Measurements from ENCODE around the gene ASIC2.

ASIC2 gene

DNA sequence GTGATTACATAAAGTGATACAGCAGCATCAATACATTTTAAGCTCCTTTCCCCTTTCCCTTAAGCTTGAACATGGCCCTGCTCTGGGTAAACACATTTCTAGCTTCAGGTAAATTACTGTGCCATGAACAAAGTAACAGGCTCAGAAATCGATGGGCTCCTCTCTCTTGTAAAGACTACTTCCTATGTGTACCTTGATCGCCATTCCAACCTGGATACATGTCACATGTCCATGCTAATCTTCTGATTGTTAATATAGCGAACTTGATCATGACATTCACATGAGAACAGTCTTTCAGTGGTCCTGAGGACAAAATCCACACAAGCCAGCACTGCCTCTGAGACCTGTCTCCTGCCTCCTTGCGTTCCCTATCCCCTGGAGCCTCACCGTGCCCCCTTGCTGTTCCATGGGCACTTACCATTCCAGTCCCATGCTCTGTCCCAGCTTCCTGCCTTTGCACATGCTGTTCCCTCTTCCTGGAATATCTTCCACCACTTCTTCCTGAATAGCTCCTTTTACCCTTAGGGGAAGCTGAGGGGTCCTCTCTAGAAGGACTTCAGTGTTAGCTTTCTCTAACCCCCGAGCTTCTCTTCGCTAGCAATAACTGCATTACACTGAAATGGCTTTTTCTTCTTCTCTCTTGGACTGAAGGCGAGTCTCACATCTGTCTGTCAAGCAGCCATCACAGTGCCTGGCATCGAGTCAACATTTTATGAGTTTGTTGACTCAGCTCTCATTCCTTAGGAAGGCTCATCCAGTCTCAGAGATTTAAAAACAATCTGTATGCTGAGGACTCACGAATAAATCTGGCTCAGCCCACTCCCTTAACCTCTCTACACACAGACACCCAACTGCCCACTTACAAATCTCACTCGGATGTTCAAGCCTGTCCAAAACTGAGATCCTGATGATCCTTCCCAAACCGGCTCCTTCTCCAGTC, 93.3 kb downstream of the ASIC2 start:
- TF ChIP-seq ZNF354C (tag by site-specific recombination; IDR thresholded peaks at IDR 0.05; ENCODE audit: borderline replicate concordance, low read depth) (no peak), ZNF777 (tag by site-specific recombination; IDR thresholded peaks at IDR 0.05; ENCODE audit: borderline replicate concordance) (no peak), ZNF785 (tag by site-specific recombination; IDR thresholded peaks at IDR 0.05) (no peak), HOXD13 (CRISPR knock-in tag; IDR thresholded peaks at IDR 0.05; ENCODE audit: borderline replicate concordance) (no peak), ZNF157 (tag by site-specific recombination; IDR thresholded peaks at IDR 0.05) (no peak)
- TF ChIP-seq, protein P1, sequence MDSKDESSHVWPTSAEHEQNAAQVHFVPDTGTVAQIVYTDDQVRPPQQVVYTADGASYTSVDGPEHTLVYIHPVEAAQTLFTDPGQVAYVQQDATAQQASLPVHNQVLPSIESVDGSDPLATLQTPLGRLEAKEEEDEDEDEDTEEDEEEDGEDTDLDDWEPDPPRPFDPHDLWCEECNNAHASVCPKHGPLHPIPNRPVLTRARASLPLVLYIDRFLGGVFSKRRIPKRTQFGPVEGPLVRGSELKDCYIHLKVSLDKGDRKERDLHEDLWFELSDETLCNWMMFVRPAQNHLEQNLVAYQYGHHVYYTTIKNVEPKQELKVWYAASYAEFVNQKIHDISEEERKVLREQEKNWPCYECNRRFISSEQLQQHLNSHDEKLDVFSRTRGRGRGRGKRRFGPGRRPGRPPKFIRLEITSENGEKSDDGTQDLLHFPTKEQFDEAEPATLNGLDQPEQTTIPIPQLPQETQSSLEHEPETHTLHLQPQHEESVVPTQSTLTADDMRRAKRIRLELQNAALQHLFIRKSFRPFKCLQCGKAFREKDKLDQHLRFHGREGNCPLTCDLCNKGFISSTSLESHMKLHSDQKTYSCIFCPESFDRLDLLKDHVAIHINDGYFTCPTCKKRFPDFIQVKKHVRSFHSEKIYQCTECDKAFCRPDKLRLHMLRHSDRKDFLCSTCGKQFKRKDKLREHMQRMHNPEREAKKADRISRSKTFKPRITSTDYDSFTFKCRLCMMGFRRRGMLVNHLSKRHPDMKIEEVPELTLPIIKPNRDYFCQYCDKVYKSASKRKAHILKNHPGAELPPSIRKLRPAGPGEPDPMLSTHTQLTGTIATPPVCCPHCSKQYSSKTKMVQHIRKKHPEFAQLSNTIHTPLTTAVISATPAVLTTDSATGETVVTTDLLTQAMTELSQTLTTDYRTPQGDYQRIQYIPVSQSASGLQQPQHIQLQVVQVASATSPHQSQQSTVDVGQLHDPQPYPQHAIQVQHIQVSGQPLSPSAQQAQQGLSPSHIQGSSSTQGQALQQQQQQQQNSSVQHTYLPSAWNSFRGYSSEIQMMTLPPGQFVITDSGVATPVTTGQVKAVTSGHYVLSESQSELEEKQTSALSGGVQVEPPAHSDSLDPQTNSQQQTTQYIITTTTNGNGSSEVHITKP (tag by site-specific recombination; IDR thresholded peaks at IDR 0.05) = 0 out of 2 replicates have a peak, but pooled peaks have one; percentile 17
- TF ChIP-seq, protein P2, sequence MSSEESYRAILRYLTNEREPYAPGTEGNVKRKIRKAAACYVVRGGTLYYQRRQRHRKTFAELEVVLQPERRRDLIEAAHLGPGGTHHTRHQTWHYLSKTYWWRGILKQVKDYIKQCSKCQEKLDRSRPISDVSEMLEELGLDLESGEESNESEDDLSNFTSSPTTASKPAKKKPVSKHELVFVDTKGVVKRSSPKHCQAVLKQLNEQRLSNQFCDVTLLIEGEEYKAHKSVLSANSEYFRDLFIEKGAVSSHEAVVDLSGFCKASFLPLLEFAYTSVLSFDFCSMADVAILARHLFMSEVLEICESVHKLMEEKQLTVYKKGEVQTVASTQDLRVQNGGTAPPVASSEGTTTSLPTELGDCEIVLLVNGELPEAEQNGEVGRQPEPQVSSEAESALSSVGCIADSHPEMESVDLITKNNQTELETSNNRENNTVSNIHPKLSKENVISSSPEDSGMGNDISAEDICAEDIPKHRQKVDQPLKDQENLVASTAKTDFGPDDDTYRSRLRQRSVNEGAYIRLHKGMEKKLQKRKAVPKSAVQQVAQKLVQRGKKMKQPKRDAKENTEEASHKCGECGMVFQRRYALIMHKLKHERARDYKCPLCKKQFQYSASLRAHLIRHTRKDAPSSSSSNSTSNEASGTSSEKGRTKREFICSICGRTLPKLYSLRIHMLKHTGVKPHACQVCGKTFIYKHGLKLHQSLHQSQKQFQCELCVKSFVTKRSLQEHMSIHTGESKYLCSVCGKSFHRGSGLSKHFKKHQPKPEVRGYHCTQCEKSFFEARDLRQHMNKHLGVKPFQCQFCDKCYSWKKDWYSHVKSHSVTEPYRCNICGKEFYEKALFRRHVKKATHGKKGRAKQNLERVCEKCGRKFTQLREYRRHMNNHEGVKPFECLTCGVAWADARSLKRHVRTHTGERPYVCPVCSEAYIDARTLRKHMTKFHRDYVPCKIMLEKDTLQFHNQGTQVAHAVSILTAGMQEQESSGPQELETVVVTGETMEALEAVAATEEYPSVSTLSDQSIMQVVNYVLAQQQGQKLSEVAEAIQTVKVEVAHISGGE (tag by site-specific recombination; conservative IDR thresholded peaks at IDR 0.05; ENCODE audit: low read depth) = no peak
- TF ChIP-seq, protein P3, sequence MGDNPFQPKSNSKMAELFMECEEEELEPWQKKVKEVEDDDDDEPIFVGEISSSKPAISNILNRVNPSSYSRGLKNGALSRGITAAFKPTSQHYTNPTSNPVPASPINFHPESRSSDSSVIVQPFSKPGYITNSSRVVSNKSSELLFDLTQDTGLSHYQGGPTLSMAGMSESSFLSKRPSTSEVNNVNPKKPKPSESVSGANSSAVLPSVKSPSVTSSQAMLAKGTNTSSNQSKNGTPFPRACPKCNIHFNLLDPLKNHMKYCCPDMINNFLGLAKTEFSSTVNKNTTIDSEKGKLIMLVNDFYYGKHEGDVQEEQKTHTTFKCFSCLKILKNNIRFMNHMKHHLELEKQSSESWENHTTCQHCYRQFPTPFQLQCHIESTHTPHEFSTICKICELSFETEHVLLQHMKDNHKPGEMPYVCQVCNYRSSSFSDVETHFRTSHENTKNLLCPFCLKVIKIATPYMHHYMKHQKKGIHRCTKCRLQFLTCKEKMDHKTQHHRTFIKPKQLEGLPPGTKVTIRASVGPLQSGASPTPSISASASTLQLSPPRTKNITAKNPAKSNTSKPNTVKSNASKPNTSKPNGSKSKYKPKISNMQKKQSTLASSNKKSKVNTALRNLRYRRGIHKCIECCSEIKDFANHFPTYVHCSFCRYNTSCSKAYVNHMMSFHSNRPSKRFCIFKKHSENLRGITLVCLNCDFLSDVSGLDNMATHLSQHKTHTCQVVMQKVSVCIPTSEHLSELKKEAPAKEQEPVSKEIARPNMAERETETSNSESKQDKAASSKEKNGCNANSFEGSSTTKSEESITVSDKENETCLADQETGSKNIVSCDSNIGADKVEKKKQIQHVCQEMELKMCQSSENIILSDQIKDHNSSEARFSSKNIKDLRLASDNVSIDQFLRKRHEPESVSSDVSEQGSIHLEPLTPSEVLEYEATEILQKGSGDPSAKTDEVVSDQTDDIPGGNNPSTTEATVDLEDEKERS (tag by site-specific recombination; IDR thresholded peaks at IDR 0.05) = no peak
- TF ChIP-seq, protein P4, sequence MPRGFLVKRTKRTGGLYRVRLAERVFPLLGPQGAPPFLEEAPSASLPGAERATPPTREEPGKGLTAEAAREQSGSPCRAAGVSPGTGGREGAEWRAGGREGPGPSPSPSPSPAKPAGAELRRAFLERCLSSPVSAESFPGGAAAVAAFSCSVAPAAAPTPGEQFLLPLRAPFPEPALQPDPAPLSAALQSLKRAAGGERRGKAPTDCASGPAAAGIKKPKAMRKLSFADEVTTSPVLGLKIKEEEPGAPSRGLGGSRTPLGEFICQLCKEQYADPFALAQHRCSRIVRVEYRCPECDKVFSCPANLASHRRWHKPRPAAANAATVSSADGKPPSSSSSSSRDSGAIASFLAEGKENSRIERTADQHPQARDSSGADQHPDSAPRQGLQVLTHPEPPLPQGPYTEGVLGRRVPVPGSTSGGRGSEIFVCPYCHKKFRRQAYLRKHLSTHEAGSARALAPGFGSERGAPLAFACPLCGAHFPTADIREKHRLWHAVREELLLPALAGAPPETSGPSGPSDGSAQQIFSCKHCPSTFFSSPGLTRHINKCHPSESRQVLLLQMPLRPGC (tag by site-specific recombination; IDR thresholded peaks at IDR 0.05) = 0 out of 2 replicates have a peak, but pooled peaks have one; percentile 35
- TF ChIP-seq, protein P5, sequence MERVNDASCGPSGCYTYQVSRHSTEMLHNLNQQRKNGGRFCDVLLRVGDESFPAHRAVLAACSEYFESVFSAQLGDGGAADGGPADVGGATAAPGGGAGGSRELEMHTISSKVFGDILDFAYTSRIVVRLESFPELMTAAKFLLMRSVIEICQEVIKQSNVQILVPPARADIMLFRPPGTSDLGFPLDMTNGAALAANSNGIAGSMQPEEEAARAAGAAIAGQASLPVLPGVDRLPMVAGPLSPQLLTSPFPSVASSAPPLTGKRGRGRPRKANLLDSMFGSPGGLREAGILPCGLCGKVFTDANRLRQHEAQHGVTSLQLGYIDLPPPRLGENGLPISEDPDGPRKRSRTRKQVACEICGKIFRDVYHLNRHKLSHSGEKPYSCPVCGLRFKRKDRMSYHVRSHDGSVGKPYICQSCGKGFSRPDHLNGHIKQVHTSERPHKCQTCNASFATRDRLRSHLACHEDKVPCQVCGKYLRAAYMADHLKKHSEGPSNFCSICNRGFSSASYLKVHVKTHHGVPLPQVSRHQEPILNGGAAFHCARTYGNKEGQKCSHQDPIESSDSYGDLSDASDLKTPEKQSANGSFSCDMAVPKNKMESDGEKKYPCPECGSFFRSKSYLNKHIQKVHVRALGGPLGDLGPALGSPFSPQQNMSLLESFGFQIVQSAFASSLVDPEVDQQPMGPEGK (tag by site-specific recombination; IDR thresholded peaks at IDR 0.05) = no peak
- Histone ChIP-seq H3K4me1 (ENCODE audit: control insufficient read depth, insufficient read depth, low read length) (peaks cover 6% of the 10 kb centered on the region), H3K9me3 (ENCODE audit: control insufficient read depth, insufficient read depth, low read depth, low read length) (no peaks in the 10 kb centered on the region), H3K27ac (ENCODE audit: extremely low read depth, low read depth, low read length) (no peak overlapping the region), H3K36me3 (ENCODE audit: control insufficient read depth in 2 of 2, insufficient read depth in 1 of 2, low read length in 2 of 2) (no peaks in the 10 kb centered on the region), H3K4me3 (ENCODE audit: low read depth, low read length) (no peak overlapping the region)
- ChIA-PET CTCF (interaction anchor here (0.6 to 1.5 kb wide), 9 partner anchors 8 to 738 kb away, joined by 3 to 6 read pairs (median 3); no protein-coding TSS in a partner anchor), POLR2A (no interaction called here)
